Endometrium (tissue), 2 donors: ENCODE data around the gene MXRA7.
A peak's percentile ranks its signal among the peaks of the same experiment; 100 is the strongest.

Experiments used
- FAIRE-seq: peaks from 2 replicates; lab custom pipeline; 2012; peaks lifted over from hg19 to GRCh38; lab: Jason Lieb, UNC
- donor health status: control.
- donor health status: control.

Gene MXRA7

GRCh38 chr17:76677406-76677805, 33.4 kb downstream of the MXRA7 start:
- no peak for FAIRE-seq

- no peak for FAIRE-seq
Observed at GRCh38 chr17:76676629-76677028, 34.1 kb downstream of the MXRA7 start.

- FAIRE-seq: no peak
Observed at GRCh38 chr17:76675648-76676047, 35.1 kb downstream of the MXRA7 start.

- no peak for FAIRE-seq
Observed at GRCh38 chr17:76674600-76674999, 36.2 kb downstream of the MXRA7 start.

GRCh38 chr17:76673729-76674128, 37.0 kb downstream of the MXRA7 start:
- no peak for FAIRE-seq

GRCh38 chr17:76672892-76673291, 37.9 kb downstream of the MXRA7 start:
- no peak for FAIRE-seq

- FAIRE-seq: no peak
Observed at GRCh38 chr17:76672270-76672851, 38.4 kb downstream of the MXRA7 start.

- FAIRE-seq: no peak
Observed at GRCh38 chr17:76671912-76672262, 38.9 kb downstream of the MXRA7 start.

- FAIRE-seq: peak; percentile 97
Observed at GRCh38 chr17:76671123-76671911, 39.4 kb downstream of the MXRA7 start.

GRCh38 chr17:76670718-76671122, 40.0 kb downstream of the MXRA7 start:
- no peak for FAIRE-seq

- FAIRE-seq: no peak
Observed at GRCh38 chr17:76670020-76670717, 40.6 kb downstream of the MXRA7 start.

- no peak for FAIRE-seq
Observed at GRCh38 chr17:76667786-76668453, 42.8 kb downstream of the MXRA7 start.

- no peak for FAIRE-seq
Observed at GRCh38 chr17:76667491-76667755, 43.3 kb downstream of the MXRA7 start.

- no peak for FAIRE-seq
Observed at GRCh38 chr17:76660656-76661042, 50.1 kb downstream of the MXRA7 start.

- FAIRE-seq: peak; percentile 8
Observed at GRCh38 chr17:76659928-76660655, 50.7 kb downstream of the MXRA7 start.

- no peak for FAIRE-seq
Observed at GRCh38 chr17:76658242-76658662, 52.5 kb downstream of the MXRA7 start.

- no peak for FAIRE-seq
Observed at GRCh38 chr17:76657505-76658241, 53.1 kb downstream of the MXRA7 start.

- FAIRE-seq: no peak
Observed at GRCh38 chr17:76654408-76654807, 56.4 kb downstream of the MXRA7 start.

- FAIRE-seq: no peak
Observed at GRCh38 chr17:76650504-76650903, 60.3 kb downstream of the MXRA7 start.

GRCh38 chr17:76646712-76647111, 64.1 kb downstream of the MXRA7 start:
- no peak for FAIRE-seq

- FAIRE-seq: no peak
Observed at GRCh38 chr17:76645481-76645880, 65.3 kb downstream of the MXRA7 start.

- FAIRE-seq: no peak
Observed at GRCh38 chr17:76644995-76645394, 65.8 kb downstream of the MXRA7 start.
